Ammon's horn (tissue), 1 donor: Measurements from ENCODE around the gene PSG3.
A peak's percentile ranks its signal among the peaks of the same experiment; 100 is the strongest.
"Not testable (repeated sequence)": the region's sequence is repeated elsewhere in the genome, so short reads cannot be mapped to it uniquely, and the experiment has no call there.

Experiments
- DNase-seq: peaks from one replicate; pipeline ENCODE4 v3.0.0-alpha.2; 2016; ENCODE audit warnings: low spot score

The PSG3 gene

GRCh38 chr19:42740381-42740780, at the start of gene PSG3:
Gene PSG3 (minus strand): TSS chr19:42740481. CDS start chr19:42740384, 97 bp downstream.
- DNase-seq: not testable (repeated sequence)

- DNase-seq: not testable (repeated sequence)
Observed at GRCh38 chr19:42788766-42789165, 48.5 kb upstream of the PSG3 start.

- DNase-seq: not testable (repeated sequence)
Observed at GRCh38 chr19:42787766-42788165, 47.5 kb upstream of the PSG3 start.

GRCh38 chr19:42776750-42777612, 36.7 kb upstream of the PSG3 start:
- DNase-seq: peak; percentile 65

GRCh38 chr19:42774510-42775158, 34.4 kb upstream of the PSG3 start:
- not testable (repeated sequence) for DNase-seq

- DNase-seq: not testable (repeated sequence)
Observed at GRCh38 chr19:42767319-42767718, 27.0 kb upstream of the PSG3 start.

- not testable (repeated sequence) for DNase-seq
Observed at GRCh38 chr19:42766871-42767270, 26.6 kb upstream of the PSG3 start.

GRCh38 chr19:42764836-42765235, 24.6 kb upstream of the PSG3 start:
- no peak for DNase-seq

- DNase-seq: no peak
Observed at GRCh38 chr19:42762789-42763188, 22.5 kb upstream of the PSG3 start.

GRCh38 chr19:42761924-42762295, 21.6 kb upstream of the PSG3 start:
- DNase-seq: not testable (repeated sequence)

- DNase-seq: not testable (repeated sequence)
Observed at GRCh38 chr19:42760954-42761923, 21.0 kb upstream of the PSG3 start.

- not testable (repeated sequence) for DNase-seq
Observed at GRCh38 chr19:42758667-42759066, 18.4 kb upstream of the PSG3 start.

- not testable (repeated sequence) for DNase-seq
Observed at GRCh38 chr19:42752246-42752645, 12.0 kb upstream of the PSG3 start.

GRCh38 chr19:42741726-42742607, 1.7 kb upstream of the PSG3 start:
- DNase-seq: not testable (repeated sequence)

- DNase-seq: not testable (repeated sequence)
Observed at GRCh38 chr19:42737581-42738011, 2.7 kb downstream of the PSG3 start.

- not testable (repeated sequence) for DNase-seq
Observed at GRCh38 chr19:42728341-42728740, 11.9 kb downstream of the PSG3 start.

- not testable (repeated sequence) for DNase-seq
Observed at GRCh38 chr19:42714000-42714399, 26.3 kb downstream of the PSG3 start.

GRCh38 chr19:42712753-42713152, 27.5 kb downstream of the PSG3 start:
- DNase-seq: not testable (repeated sequence)

GRCh38 chr19:42710986-42711385, 29.3 kb downstream of the PSG3 start:
- not testable (repeated sequence) for DNase-seq

- no peak for DNase-seq
Observed at GRCh38 chr19:42697884-42698283, 42.4 kb downstream of the PSG3 start.
